GM13976 (cell line): ENCODE measurements around the gene SP140.
"Not testable (repeated sequence)": the region's sequence is repeated elsewhere in the genome, so short reads cannot be mapped to it uniquely, and the experiment has no call there.

Experiments
- DNase-seq: peaks from one replicate; pipeline ENCODE4 v3.0.0; 2012; ENCODE audit warnings: low spot score
- in situ Hi-C: fragments of 300-500 bp; cut with MboI; formaldehyde crosslinking; loops from one replicate; pipeline ENCODE4 v1.12.0; 2022; ENCODE audit warnings: low sequenced_read_pairs, mixed read lengths, inconsistent platforms; ENCODE audit not compliant: unreplicated experiment
- TF ChIP-seq, protein P1 (sequence below): IDR thresholded peaks from 2 replicates; pipeline ENCODE4 v1.5.1; 2012; ENCODE audit warnings: borderline replicate concordance, mild to moderate bottlenecking; ENCODE audit not compliant: insufficient read depth; ENCODE audit errors: extremely low read depth, missing control alignments, control extremely low read depth

The SP140 gene

DNA sequence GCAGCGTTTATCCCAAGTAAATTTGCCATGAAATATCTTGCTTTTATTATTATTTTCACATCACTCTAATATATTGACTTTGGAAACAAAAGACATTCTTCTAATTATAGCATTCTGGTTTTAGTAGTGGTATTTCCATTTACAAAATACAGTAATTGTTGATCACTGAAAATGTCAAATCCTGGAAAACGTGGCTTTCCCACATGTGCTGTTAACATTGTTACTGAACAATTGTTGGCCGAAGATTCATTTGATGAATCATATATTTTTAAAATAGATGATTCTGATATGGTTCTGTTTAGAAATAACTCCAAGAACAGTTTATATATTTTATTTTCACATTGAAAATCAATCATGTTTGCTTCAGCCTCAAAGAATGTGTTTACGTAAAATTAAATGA, 32.9 kb downstream of the SP140 start:
- DNase-seq: no peak
- in situ Hi-C loops: no loop called here
- TF ChIP-seq, protein P1, sequence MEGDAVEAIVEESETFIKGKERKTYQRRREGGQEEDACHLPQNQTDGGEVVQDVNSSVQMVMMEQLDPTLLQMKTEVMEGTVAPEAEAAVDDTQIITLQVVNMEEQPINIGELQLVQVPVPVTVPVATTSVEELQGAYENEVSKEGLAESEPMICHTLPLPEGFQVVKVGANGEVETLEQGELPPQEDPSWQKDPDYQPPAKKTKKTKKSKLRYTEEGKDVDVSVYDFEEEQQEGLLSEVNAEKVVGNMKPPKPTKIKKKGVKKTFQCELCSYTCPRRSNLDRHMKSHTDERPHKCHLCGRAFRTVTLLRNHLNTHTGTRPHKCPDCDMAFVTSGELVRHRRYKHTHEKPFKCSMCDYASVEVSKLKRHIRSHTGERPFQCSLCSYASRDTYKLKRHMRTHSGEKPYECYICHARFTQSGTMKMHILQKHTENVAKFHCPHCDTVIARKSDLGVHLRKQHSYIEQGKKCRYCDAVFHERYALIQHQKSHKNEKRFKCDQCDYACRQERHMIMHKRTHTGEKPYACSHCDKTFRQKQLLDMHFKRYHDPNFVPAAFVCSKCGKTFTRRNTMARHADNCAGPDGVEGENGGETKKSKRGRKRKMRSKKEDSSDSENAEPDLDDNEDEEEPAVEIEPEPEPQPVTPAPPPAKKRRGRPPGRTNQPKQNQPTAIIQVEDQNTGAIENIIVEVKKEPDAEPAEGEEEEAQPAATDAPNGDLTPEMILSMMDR: no peak

DNA sequence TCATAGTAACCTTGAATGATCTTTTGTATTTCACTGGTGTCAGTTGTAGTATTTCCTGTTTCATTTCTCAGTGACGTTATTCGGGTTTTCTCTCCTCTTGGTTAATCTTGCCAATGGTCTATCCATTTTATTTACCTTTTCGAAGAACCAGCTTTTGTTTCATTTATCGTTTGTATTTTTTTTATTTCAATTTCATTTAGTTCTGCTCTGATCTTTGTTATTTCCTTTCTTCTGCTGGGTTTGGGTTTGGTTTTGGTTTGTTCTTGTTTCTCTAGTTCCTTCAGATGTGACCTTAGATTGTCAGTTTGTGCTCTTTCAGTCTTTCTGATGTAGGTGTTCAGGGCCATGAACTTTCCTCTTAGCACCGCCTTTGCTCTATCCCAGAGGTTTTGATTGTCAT, 36.7 kb downstream of the SP140 start:
- DNase-seq: no peak
- TF ChIP-seq, protein P1: no peak
- in situ Hi-C loops: no loop called here

DNA sequence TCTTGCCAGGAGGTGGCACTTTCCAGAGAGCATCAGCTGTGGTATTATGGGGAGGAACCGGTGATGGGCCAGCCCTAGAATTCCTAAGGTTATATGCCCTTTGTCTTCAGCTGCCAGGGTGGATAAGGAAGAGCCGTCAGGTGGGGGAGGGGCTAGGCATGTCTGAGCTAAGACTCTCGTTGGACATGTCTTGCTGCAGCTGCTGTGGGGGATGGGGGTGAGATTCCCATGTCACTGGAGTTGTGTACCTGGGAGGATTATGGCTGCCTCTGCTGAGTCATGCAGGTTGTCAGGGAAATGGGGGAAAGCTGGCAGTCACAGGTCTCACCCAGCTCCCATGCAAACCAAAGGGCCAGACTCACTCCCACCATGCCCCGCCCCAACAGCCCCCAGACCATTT, 39.4 kb downstream of the SP140 start:
- DNase-seq, in situ Hi-C loops: not testable (repeated sequence)

DNA sequence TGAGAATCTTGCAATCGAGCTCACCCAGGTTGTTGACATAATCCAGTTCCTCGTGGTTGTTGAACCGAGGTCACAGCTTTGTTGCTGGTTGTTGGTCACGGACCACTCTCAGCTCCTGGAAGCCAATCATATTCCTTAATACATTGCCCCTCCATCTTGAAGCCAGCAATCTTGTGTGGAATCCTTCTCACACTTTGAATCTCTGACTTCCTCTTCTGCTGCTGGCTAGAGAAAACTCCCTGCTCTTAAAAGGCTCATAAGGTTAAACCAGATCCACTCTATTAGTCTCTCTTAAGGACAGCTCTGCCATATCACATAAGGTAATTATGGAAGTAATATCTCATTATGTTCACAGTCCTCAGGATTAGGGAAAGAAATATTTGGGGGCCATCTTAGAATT, 41.1 kb downstream of the SP140 start:
- DNase-seq: no peak
- TF ChIP-seq, protein P1: no peak
- in situ Hi-C loops: no loop called here

DNA sequence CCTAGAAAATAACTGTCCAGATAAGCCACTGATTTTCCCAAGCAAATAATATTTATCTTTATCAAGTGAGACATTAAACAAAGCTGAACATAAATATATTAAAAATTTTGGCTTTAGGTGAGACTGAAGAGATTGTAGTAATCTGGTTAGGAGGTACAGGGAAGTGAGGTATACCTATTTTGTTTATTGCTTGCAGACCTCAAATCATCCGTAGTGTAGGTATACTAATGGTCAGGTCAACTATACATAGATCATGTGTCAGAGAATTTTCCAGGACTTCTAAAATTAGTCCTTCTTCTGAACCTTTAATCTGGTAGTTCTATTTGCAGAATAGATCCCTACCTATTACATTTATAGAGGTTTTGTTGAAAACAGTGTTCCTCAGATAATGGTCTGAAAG, 41.5 kb downstream of the SP140 start:
- DNase-seq: no peak
- in situ Hi-C loops: no loop called here
- TF ChIP-seq, protein P1: no peak

DNA sequence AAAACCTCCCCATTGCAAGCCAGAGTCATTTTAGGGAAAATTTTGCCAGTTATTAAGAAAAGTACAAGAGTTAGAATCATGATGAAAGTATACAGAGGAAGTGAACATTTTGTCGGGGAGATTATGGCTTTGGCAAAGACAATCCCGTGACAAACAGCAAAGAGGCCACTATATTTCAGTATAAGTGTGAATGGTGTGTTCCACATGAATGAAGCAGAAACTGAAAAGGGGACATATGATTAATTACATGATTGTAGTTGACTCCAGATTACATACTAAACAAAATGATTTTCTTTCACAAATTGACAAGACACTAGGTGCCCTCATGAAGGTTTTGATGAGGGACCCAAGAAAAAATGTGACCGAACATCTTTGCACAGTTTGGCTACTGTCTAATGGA, 42.0 kb downstream of the SP140 start:
- TF ChIP-seq, protein P1: no peak
- in situ Hi-C loops: no loop called here
- peak; percentile 48 for DNase-seq

DNA sequence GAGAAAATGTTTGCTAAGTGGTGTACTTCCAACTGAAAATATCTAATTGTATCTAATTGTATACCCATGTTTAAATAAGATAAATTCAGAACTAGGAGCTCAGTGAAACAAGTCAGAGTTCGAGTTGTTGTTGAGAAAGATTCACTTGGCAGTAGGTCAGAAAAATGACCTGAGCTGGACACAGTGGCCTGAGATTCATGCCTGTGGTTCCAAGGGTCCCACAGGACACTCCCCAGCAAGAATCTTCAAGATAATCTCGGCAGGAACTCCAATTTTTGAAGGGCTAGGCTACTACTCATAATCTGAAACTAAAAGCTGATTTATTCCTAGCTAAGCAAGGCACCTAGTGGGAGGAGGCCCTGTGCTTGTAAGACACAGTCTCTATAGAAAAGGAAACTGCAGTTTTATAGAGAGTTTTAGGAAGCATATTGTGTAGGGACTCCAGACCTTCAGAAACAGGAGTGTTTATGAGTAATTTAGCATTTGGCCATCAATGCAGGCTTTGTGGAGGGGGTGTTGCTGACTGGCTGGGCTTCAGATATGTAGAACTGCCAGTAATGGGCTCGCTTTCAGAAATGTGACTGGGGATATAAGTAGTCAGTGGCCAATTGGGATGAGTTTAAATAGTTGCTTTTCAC, 43.2 kb downstream of the SP140 start:
- in situ Hi-C loops: no loop called here
- DNase-seq: peak; percentile 28
- TF ChIP-seq, protein P1: no peak
